ENCODE data around the gene WTAP.
A peak's percentile ranks its signal among the peaks of the same experiment; 100 is the strongest.
"Not testable (repeated sequence)": the region's sequence is repeated elsewhere in the genome, so short reads cannot be mapped to it uniquely, and the experiment has no call there.

Gene WTAP

GRCh38 chr6:159726918-159727716 lies at the start of gene WTAP:
Gene WTAP (plus strand): TSS chr6:159727506. CDS start chr6:159736266, 8,760 bp downstream.
- peak; percentile 96 for DNase-seq (ENCODE audit: low spot score)

- no peak for DNase-seq (ENCODE audit: low spot score)
These were observed 49.7 kb upstream of the WTAP start for GRCh38 chr6:159677506-159678165.

GRCh38 chr6:159678574-159678973 lies 48.7 kb upstream of the WTAP start:
- DNase-seq (ENCODE audit: low spot score): no peak

GRCh38 chr6:159679091-159680077 lies 47.9 kb upstream of the WTAP start:
- no peak for DNase-seq (ENCODE audit: low spot score)

GRCh38 chr6:159680104-159680503 lies 47.2 kb upstream of the WTAP start:
- DNase-seq (ENCODE audit: low spot score): no peak

GRCh38 chr6:159681191-159681880 lies 46.0 kb upstream of the WTAP start:
- no peak for DNase-seq (ENCODE audit: low spot score)

GRCh38 chr6:159682295-159682694 lies 45.0 kb upstream of the WTAP start:
- DNase-seq (ENCODE audit: low spot score): no peak

- no peak for DNase-seq (ENCODE audit: low spot score)
These were observed 44.5 kb upstream of the WTAP start for GRCh38 chr6:159682810-159683209.

- no peak for DNase-seq (ENCODE audit: low spot score)
These were observed 43.3 kb upstream of the WTAP start for GRCh38 chr6:159684013-159684304.

GRCh38 chr6:159686040-159686439 lies 41.3 kb upstream of the WTAP start:
- DNase-seq (ENCODE audit: low spot score): no peak

GRCh38 chr6:159686703-159687102 lies 40.6 kb upstream of the WTAP start:
- DNase-seq (ENCODE audit: low spot score): no peak

GRCh38 chr6:159687341-159687740 lies 40.0 kb upstream of the WTAP start:
- DNase-seq (ENCODE audit: low spot score): peak; percentile 42

- no peak for DNase-seq (ENCODE audit: low spot score)
These were observed 38.9 kb upstream of the WTAP start for GRCh38 chr6:159688266-159688905.

- no peak for DNase-seq (ENCODE audit: low spot score)
These were observed 38.3 kb upstream of the WTAP start for GRCh38 chr6:159689001-159689400.

- not testable (repeated sequence) for DNase-seq (ENCODE audit: low spot score)
These were observed 37.2 kb upstream of the WTAP start for GRCh38 chr6:159690135-159690534.

GRCh38 chr6:159691133-159691962 lies 36.0 kb upstream of the WTAP start:
- peak; percentile 85 for DNase-seq (ENCODE audit: low spot score)

GRCh38 chr6:159691963-159692287 lies 35.4 kb upstream of the WTAP start:
- DNase-seq (ENCODE audit: low spot score): peak; percentile 38

- peak; percentile 76 for DNase-seq (ENCODE audit: low spot score)
These were observed 34.8 kb upstream of the WTAP start for GRCh38 chr6:159692303-159693127.

GRCh38 chr6:159693128-159693893 lies 34.0 kb upstream of the WTAP start, which contains the start of gene SOD2:
Gene SOD2 (minus strand): TSS chr6:159693241. CDS start chr6:159693167, 74 bp downstream.
- peak; percentile 95 for DNase-seq (ENCODE audit: low spot score)

Measured in NAMALWA (cell line).